ENCODE measurements around the gene RRAGA. TPM values are rescaled to one million over a fixed set of nuclear protein-coding genes. Genes with fewer than 3 reads are reported as not detected.
"Not testable (repeated sequence)": the region's sequence is repeated elsewhere in the genome, so short reads cannot be mapped to it uniquely, and the experiment has no call there.

RRAGA gene
- total and polyA plus RNA-seq, 7 donors, result 83.0 to 132 (median 99.0) TPM

GRCh38 chr9:19087106-19088000 is 38.1 kb downstream of the RRAGA start:
- no peak for TF ChIP-seq CTCF (IDR thresholded peaks at IDR 0.05)
- Histone ChIP-seq H3K27me3 (ENCODE audit: insufficient read depth in 3 of 3, low read length in 2 of 3) (no peaks in the 10 kb centered on the region), H3K4me1 (no peaks in the 10 kb centered on the region), H3K36me3 (ENCODE audit: insufficient read depth in 1 of 2, low read depth in 1 of 2) (peaks cover 4 to 89% of the 10 kb centered on the region in 2 donors), H3K9me3 (no peaks in the 10 kb centered on the region), H3K27ac (no peak overlapping the region), H3K4me3 (no peak overlapping the region)
- ATAC-seq (no peak), DNase-seq (no peak)
- intact Hi-C loops (cut with DNase I), result no loop called here
- WGBS, 3 donors, result 89 to 96% (median 96%) methylated on average over 6 of the region's 6 CpGs

- not testable (repeated sequence) for DNase-seq; ATAC-seq; H3K27me3 ChIP-seq (ENCODE audit: insufficient read depth in 3 of 3, low read length in 2 of 3); H3K9me3 ChIP-seq; H3K4me3 ChIP-seq; H3K27ac ChIP-seq
- intact Hi-C loops (cut with DNase I), result loop anchor here in 1 of 2 donors (10.0 kb wide), 1 partner anchor 357 kb away; no protein-coding TSS in a partner anchor
- peaks cover 4 to 51% of the 10 kb centered on the region in 2 donors for H3K36me3 ChIP-seq (ENCODE audit: insufficient read depth in 1 of 2, low read depth in 1 of 2)
- H3K4me1 ChIP-seq, result peaks cover 13% of the 10 kb centered on the region
Observed at GRCh38 chr9:19097431-19097830, 48.2 kb downstream of the RRAGA start.

Other genes with a start within 250 kb of the RRAGA start
- gene SAXO1, start 16.2 kb upstream of the RRAGA start, total RNA-seq, result 1 to 10 TPM in 1 of 4 donors, under 1 TPM in 1, not detected in 2; 0.08 to 1.9 TPM
- gene SAXO1, start 16.2 kb upstream of the RRAGA start, polyA plus RNA-seq, result under 1 TPM in 1 of 3 donors, not detected in 2; 0.38 TPM
- gene HAUS6, start 53.5 kb downstream of the RRAGA start, total RNA-seq, result 10 to 100 TPM in 1 of 4 donors, 1 to 10 TPM in 3; 3.3 to 10.9 (median 4.1) TPM
- 1 to 10 TPM; 2.4 to 7.6 (median 5.6) TPM for gene HAUS6, start 53.5 kb downstream of the RRAGA start, polyA plus RNA-seq
- gene PLIN2, start 78.1 kb downstream of the RRAGA start, total RNA-seq, result 1,000 to 10,000 TPM in 2 of 4 donors, 100 to 1,000 TPM in 2; 117 to 1,975 (median 1,047) TPM
- 1,000 to 10,000 TPM in 1 of 3 donors, 100 to 1,000 TPM in 2; 418 to 3,967 (median 710) TPM for gene PLIN2, start 78.1 kb downstream of the RRAGA start, polyA plus RNA-seq
- 10 to 100 TPM; 12.2 to 16.4 (median 13.9) TPM for gene DENND4C, start 181.3 kb downstream of the RRAGA start, total RNA-seq
- gene DENND4C, start 181.3 kb downstream of the RRAGA start, polyA plus RNA-seq, result 1 to 10 TPM; 5.6 to 9.8 (median 5.6) TPM